Transverse colon (tissue), 4 donors: ENCODE results near the gene CIAO1. TPM values are rescaled to one million over a fixed set of nuclear protein-coding genes. Genes with fewer than 3 reads are reported as not detected.

Experiments used
- DNase-seq: peaks from one replicate; pipeline ENCODE4 v3.0.0-alpha.2; 2019
- H3K27ac ChIP-seq, 4 donors: fragments of 200-600 bp; sonication (generic); 2 replicates each; pipeline ENCODE4 v1.5.1; 2016 to 2018; ENCODE audit warnings: inconsistent platforms in 4 of 4
- H3K27me3 ChIP-seq: fragments of 200-600 bp; sonication (generic); 2 replicates; pipeline ENCODE4 v1.5.1; 2017; ENCODE audit warnings: inconsistent platforms
- H3K36me3 ChIP-seq, 4 donors: fragments of 200-600 bp; sonication (generic); 2 replicates each; pipeline ENCODE4 v1.5.1; 2017 to 2019; ENCODE audit warnings: inconsistent platforms in 4 of 4
- H3K4me1 ChIP-seq, 4 donors: fragments of 200-600 bp; sonication (generic); 2 replicates each; pipeline ENCODE4 v1.5.1; 2017 to 2020; ENCODE audit warnings: inconsistent platforms in 4 of 4
- H3K4me3 ChIP-seq, 4 donors: fragments of 200-600 bp; sonication (generic); 1 replicate in 1 of 4; 2 replicates in 3 of 4; pipeline versions ENCODE4 v1.5.1 to v1.6.1; 2017 to 2019; ENCODE audit warnings: inconsistent platforms in 4 of 4
- H3K9me3 ChIP-seq, 2 donors: fragments of 200-600 bp; sonication (generic); 2 replicates each; pipeline ENCODE4 v1.5.1; 2017 to 2019; ENCODE audit warnings: inconsistent platforms in 2 of 2
- EP300 ChIP-seq: sonication (generic); formaldehyde crosslinking; IDR thresholded peaks from one replicate; pipeline ENCODE4 v1.6.1; 2017; ENCODE audit warnings: antibody characterized with exemption, low read depth
- POLR2A ChIP-seq: fragments of 450-650 bp; IDR thresholded peaks from one replicate; pipeline ENCODE4 v1.6.1; 2016; ENCODE audit warnings: antibody characterized with exemption, mild to moderate bottlenecking, moderate library complexity
- POLR2AphosphoS5 ChIP-seq, 3 donors: sonication (generic); formaldehyde crosslinking; IDR thresholded peaks; one replicate each; pipeline ENCODE4 v1.6.1; 2016; ENCODE audit warnings: antibody characterized with exemption in 3 of 3
- whole genome bisulfite sequencing, 2 donors: methylation state at CpG; one replicate each; pipeline ENCODE4 v1.1.5; 2018; ENCODE audit warnings: low coverage in 1 of 2; 5-methylcytosine and 5-hydroxymethylcytosine counted together
- in situ Hi-C, 4 donors: fragments of 200-750 bp; cut with MboI; loops; one replicate each; pipeline versions ENCODE4 v1.15.0 to v1.15.1; 2017; ENCODE audit warnings: low sequenced_read_pairs in 3 of 4, low pct_ligation_motif_present in 1 of 4, low pct_unique_long_range_greater_than_20kb in 1 of 4
- intact Hi-C: fragments of 100-400 bp; cut with DNase I; formaldehyde crosslinking; loops from one replicate; pipeline ENCODE4 v1.15.1; 2023; ENCODE audit warnings: low total_unique reads
- total RNA-seq, 4 donors: library from RNA; depleted of rRNA; stranded (reverse); fragments of >200 nt; gene quantifications; one replicate each; pipeline ENCODE4 v1.1.0, GENCODE V29; 2016
- TF ChIP-seq, protein P1 (sequence below), 5 experiments: fragments of 200-600 bp in 3 of 5; fragments of 450-650 bp in 2 of 5; sonication (generic) in 3 of 5; IDR thresholded peaks; 1 replicate in 2 of 5; 2 replicates in 3 of 5; pipeline ENCODE4 v1.5.1; 2016 to 2017; ENCODE audit warnings: antibody characterized with exemption in 5 of 5, inconsistent platforms in 3 of 5, mild to moderate bottlenecking in 2 of 5, moderate library complexity in 1 of 5

The CIAO1 gene
- total RNA-seq, 4 donors from 2014 or later, result 114 to 220 (median 143) TPM

DNA sequence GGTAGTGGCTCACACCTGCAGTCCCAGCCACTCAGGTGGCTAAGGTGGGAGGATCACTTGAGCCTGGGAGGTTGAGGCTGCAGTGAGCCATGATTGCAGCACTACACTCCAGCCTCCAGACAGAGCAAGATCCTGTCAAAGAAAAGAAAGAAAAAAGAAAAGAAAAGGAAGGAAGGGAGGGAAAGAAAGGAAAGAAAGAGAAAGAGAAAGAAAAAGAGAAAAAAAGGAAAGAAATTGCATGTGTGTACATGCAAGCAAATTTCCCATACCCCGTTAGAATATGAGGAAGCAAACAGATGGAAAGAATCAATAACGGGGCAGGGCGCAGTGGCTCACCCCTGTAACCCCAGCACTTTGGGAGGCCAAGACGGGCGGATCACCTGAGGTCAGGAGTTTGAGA is 18.1 kb upstream of the CIAO1 start:
- H3K36me3 ChIP-seq, result peaks cover 0 to 14% (median under 1%) of the 10 kb centered on the region in 4 donors
- in situ Hi-C loops (no loop called here), intact Hi-C loops (no loop called here)
- no peak overlapping the region for H3K27ac ChIP-seq
- no peaks in the 10 kb centered on the region for H3K9me3 ChIP-seq
- 75 to 83% methylated on average over 2 to 5 of the region's 5 CpGs for WGBS, 2 donors
- H3K4me1 ChIP-seq, result peaks cover 0 to 5% (median 0%) of the 10 kb centered on the region in 4 donors
- DNase-seq, result no peak
- TF ChIP-seq, protein P1, sequence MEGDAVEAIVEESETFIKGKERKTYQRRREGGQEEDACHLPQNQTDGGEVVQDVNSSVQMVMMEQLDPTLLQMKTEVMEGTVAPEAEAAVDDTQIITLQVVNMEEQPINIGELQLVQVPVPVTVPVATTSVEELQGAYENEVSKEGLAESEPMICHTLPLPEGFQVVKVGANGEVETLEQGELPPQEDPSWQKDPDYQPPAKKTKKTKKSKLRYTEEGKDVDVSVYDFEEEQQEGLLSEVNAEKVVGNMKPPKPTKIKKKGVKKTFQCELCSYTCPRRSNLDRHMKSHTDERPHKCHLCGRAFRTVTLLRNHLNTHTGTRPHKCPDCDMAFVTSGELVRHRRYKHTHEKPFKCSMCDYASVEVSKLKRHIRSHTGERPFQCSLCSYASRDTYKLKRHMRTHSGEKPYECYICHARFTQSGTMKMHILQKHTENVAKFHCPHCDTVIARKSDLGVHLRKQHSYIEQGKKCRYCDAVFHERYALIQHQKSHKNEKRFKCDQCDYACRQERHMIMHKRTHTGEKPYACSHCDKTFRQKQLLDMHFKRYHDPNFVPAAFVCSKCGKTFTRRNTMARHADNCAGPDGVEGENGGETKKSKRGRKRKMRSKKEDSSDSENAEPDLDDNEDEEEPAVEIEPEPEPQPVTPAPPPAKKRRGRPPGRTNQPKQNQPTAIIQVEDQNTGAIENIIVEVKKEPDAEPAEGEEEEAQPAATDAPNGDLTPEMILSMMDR (IDR thresholded peaks at IDR 0.05), result no peak
- no peak for TF ChIP-seq POLR2A
- TF ChIP-seq EP300, result no peak
- no peak for TF ChIP-seq POLR2AphosphoS5 (IDR thresholded peaks at IDR 0.05)
- no peak overlapping the region for H3K4me3 ChIP-seq
- H3K27me3 ChIP-seq, result no peaks in the 10 kb centered on the region

DNA sequence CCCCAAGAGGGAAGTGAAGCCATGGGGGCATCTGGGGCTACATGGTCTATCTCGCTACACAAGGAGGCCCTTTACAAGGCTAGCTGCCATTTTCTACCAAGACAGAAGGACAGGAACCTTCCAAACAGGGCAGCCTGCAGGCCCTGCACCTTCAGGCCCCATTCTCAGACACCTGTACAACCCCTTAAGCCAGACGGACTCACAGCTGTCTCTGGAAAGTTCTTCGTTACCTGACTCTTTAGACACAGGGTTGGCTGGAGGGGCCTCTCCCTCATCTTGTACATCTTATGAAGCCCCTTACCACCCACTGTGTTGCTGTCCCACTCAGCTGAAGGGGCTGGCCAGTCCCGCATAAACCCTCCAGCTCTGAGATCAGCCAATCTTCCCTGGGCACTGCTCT is 17.4 kb upstream of the CIAO1 start:
- H3K4me3 ChIP-seq, result no peak overlapping the region
- 91 to 100% methylated on average over 1 to 4 of the region's 4 CpGs for WGBS, 2 donors
- H3K36me3 ChIP-seq, result peaks cover 0 to 20% (median 4%) of the 10 kb centered on the region in 4 donors
- H3K27ac ChIP-seq, result no peak overlapping the region
- no peaks in the 10 kb centered on the region for H3K9me3 ChIP-seq
- no peak for DNase-seq
- in situ Hi-C loops (no loop called here), intact Hi-C loops (no loop called here)
- TF ChIP-seq POLR2AphosphoS5 (IDR thresholded peaks at IDR 0.05) (no peak), POLR2A (no peak), EP300 (no peak)
- TF ChIP-seq, protein P1 (IDR thresholded peaks at IDR 0.05), result no peak
- no peaks in the 10 kb centered on the region for H3K27me3 ChIP-seq
- H3K4me1 ChIP-seq, result peaks cover 0 to 5% (median 0%) of the 10 kb centered on the region in 4 donors

DNA sequence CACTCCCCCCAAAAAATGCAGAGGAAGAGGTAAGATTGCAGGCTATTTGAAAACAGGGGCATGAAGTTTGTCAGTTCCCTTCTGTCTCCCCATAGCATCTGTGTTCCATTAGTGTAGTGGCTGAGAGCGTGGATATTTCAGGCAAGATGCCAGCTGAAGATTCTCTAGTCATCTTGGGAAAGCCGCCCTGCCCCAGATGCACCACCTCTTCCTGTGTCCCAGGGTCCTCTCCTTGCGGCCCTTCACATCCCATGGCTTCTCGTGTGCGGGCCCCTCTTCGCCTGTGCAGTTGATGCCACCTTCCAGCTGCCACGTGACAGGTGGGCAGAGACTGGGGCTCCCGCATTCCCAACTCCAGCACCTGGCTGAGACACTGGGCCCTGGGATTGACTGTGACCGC is 16.4 kb upstream of the CIAO1 start:
- Histone ChIP-seq H3K9me3 (no peaks in the 10 kb centered on the region), H3K4me3 (no peak overlapping the region), H3K27ac (no peak overlapping the region), H3K36me3 (peaks cover 0 to 26% (median 9%) of the 10 kb centered on the region in 4 donors), H3K4me1 (peaks cover 0 to 5% (median 0%) of the 10 kb centered on the region in 4 donors), H3K27me3 (no peaks in the 10 kb centered on the region)
- DNase-seq, result no peak
- intact Hi-C loops, result no loop called here
- in situ Hi-C loops, result loop anchor here in 1 of 4 donors (25.0 kb wide), 1 partner anchor 237 kb away; no protein-coding TSS in a partner anchor
- TF ChIP-seq, protein P1 (IDR thresholded peaks at IDR 0.05), result no peak
- TF ChIP-seq EP300, result no peak
- no peak for TF ChIP-seq POLR2A
- 87% methylated on average over 9 of the region's 9 CpGs; no CpG with 5 or more reads in 1 of the 2 donors for WGBS, 2 donors

DNA sequence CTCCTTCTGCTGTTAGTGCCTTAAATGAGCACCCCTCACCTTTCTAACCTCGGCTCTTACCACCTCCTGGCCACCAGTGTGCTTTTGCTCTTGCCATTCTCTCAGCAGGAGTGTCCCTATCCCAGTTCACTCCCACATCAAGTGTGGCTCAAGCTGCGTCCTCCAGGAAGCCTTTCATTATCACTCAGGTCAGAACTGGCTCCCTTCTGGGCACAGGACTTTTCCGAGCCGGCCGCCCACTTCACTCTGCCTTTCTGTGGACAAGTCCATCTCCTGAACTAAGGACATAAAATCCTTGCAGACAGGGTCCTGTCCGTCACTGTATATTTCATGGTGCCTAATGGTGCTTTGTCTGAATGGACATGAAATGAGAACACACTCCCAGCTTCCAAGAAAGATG is 15.8 kb upstream of the CIAO1 start:
- TF ChIP-seq POLR2A (no peak), POLR2AphosphoS5 (IDR thresholded peaks at IDR 0.05) (no peak), EP300 (no peak)
- TF ChIP-seq, protein P1 (IDR thresholded peaks at IDR 0.05), result no peak
- 90 to 93% methylated on average over 4 to 6 of the region's 6 CpGs for WGBS, 2 donors
- Histone ChIP-seq H3K27ac (no peak overlapping the region), H3K27me3 (no peaks in the 10 kb centered on the region), H3K4me3 (no peak overlapping the region), H3K9me3 (no peaks in the 10 kb centered on the region), H3K36me3 (peaks cover 0 to 31% (median 12%) of the 10 kb centered on the region in 4 donors), H3K4me1 (peaks cover 0 to 5% (median 0%) of the 10 kb centered on the region in 4 donors)
- no peak for DNase-seq
- in situ Hi-C loops (loop anchor here in 1 of 4 donors (25.0 kb wide), 1 partner anchor 238 kb away; no protein-coding TSS in a partner anchor), intact Hi-C loops (no loop called here)
